Measurements from ENCODE around the gene SLC12A8.
A peak's percentile ranks its signal among the peaks of the same experiment; 100 is the strongest.

The SLC12A8 gene

DNA sequence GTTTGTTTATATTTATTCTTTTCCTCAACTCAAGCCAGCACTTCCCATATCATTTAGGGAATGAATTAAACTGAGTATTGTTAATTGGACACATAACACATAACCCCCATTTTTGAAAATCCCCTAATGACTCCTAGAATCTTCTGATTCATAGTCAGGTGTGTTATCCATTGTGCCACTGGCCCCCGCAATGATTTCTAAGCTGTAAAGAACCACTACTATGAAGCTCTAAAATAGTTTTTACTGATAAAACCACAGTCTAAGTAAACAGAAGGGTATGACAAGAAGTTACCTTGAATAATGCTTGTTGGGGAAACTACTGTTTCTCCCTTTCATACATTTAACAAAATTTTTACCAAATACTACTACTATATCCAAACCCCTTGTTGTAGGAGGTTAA is 22.3 kb upstream of the SLC12A8 start:
- TF ChIP-seq, protein P1, sequence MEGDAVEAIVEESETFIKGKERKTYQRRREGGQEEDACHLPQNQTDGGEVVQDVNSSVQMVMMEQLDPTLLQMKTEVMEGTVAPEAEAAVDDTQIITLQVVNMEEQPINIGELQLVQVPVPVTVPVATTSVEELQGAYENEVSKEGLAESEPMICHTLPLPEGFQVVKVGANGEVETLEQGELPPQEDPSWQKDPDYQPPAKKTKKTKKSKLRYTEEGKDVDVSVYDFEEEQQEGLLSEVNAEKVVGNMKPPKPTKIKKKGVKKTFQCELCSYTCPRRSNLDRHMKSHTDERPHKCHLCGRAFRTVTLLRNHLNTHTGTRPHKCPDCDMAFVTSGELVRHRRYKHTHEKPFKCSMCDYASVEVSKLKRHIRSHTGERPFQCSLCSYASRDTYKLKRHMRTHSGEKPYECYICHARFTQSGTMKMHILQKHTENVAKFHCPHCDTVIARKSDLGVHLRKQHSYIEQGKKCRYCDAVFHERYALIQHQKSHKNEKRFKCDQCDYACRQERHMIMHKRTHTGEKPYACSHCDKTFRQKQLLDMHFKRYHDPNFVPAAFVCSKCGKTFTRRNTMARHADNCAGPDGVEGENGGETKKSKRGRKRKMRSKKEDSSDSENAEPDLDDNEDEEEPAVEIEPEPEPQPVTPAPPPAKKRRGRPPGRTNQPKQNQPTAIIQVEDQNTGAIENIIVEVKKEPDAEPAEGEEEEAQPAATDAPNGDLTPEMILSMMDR (conservative IDR thresholded peaks at IDR 0.05; ENCODE audit: control insufficient read depth, insufficient read depth, low read depth, low read length): no peak
- H3K4me3 ChIP-seq (ENCODE audit: control insufficient read depth, low read depth, low read length): no peak overlapping the region
- DNase-seq (ENCODE audit: low read depth): no peak

DNA sequence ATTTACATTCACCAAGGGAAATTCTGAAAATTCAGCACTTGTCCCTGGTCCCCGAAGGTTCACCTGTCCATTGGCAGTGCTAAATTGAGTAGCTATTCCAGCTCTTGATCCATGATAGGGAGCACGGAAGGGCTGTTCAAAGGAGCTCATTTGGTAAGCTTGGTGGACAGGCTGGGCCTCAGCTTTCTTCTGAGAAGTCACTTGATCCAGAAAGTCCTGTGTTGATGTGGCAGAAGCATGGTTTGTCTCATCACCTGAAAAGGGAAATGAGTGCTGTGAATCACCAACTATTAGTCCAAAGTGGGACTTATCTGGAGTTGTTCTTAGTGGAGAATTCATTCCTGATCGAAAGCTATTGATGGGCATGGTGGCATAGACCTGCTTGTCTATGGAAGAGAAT is 19.9 kb upstream of the SLC12A8 start:
- no peak for DNase-seq (ENCODE audit: low read depth)
- no peak overlapping the region for H3K4me3 ChIP-seq (ENCODE audit: control insufficient read depth, low read depth, low read length)
- TF ChIP-seq, protein P1 (conservative IDR thresholded peaks at IDR 0.05; ENCODE audit: control insufficient read depth, insufficient read depth, low read depth, low read length): no peak

DNA sequence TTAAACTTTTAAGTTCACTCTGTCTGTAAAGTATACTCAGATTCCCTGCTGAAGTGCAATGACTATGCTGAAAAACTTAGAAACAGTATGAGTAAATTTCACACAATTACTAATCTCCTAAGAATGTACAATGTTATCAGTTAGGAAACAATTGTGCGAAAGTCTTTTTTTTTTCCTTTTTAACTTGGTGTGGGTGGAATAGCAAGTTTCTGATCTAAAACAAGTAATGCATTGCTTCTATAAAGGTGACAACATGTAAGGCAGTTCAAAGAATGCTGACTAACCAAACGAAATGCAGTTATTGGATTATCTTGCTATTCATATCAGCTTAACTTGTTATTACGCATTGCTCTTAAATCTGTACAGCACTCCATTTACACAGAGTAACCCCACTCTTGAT is 19.3 kb upstream of the SLC12A8 start:
- H3K4me3 ChIP-seq (ENCODE audit: control insufficient read depth, low read depth, low read length): no peak overlapping the region
- TF ChIP-seq, protein P1 (conservative IDR thresholded peaks at IDR 0.05; ENCODE audit: control insufficient read depth, insufficient read depth, low read depth, low read length): no peak
- peak; percentile 70 for DNase-seq (ENCODE audit: low read depth)

DNA sequence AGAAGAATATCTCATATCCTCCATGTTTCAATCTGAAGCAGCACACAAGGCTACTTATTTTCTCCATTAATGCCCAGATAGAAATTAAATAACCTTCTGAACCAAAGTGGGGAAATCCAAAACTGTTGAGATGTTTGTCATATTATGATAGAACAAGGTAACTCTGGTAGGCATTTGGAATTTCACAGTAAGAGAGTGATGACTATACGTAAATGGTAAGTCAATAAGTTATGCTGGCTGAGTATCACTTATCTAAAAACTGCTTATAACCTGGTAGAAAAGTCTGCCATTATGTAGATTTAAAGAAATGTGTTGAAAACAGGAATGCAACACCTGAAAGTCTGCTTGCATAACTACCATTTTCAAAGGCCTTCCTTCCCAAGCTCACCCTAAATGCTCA is 17.2 kb upstream of the SLC12A8 start:
- TF ChIP-seq, protein P1 (conservative IDR thresholded peaks at IDR 0.05; ENCODE audit: control insufficient read depth, insufficient read depth, low read depth, low read length): no peak
- H3K4me3 ChIP-seq (ENCODE audit: control insufficient read depth, low read depth, low read length): no peak overlapping the region
- DNase-seq (ENCODE audit: low read depth): no peak

DNA sequence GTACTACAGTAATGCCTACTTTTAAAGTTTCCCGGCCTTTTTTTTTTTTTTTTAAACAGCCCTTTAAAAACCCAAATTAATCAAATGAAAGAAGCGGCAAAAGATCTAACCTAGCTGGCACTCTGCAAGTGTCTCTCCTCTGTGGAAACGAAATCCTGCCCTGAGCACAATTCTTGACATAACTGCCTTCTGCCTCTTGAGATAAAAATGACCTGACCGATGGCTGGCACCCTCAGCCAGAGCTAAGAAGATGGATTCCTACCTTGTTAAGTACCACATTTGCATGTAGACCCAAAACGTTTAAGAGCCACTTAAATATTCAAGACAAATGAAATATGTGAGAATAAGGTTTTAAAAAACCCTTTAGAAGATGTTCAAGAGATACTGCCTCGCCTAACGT is 16.6 kb upstream of the SLC12A8 start:
- H3K4me3 ChIP-seq (ENCODE audit: control insufficient read depth, low read depth, low read length): no peak overlapping the region
- DNase-seq (ENCODE audit: low read depth): no peak
- TF ChIP-seq, protein P1 (conservative IDR thresholded peaks at IDR 0.05; ENCODE audit: control insufficient read depth, insufficient read depth, low read depth, low read length): no peak

DNA sequence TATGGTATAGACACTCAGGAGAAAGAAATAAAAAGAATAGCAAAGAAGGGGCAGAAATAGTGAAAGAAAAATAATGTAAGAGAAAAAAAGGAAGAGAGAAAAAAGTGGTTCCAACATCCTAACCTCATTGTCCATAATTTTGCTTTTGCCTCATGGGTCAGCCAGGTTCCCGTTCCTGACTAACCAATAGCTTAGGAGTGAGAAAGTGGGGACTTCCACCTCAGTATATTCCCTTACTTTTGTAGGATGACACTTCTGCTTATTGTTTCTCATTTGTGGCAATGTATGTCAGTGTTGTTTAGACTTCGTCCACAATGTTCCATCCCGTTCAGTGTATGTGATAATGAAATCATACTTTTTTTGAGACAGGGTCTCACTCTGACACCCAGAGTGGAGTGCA is 9.3 kb upstream of the SLC12A8 start:
- DNase-seq (ENCODE audit: low read depth): no peak
- TF ChIP-seq, protein P1 (conservative IDR thresholded peaks at IDR 0.05; ENCODE audit: control insufficient read depth, insufficient read depth, low read depth, low read length): no peak
- H3K4me3 ChIP-seq (ENCODE audit: control insufficient read depth, low read depth, low read length): no peak overlapping the region

Measured in fibroblast of mammary gland (primary cell).